ENCODE results near the gene ABAT. TPM values are rescaled to one million over a fixed set of nuclear protein-coding genes. Genes with fewer than 3 reads are reported as not detected.
A peak's percentile ranks its signal among the peaks of the same experiment; 100 is the strongest.

ABAT gene
- total and polyA plus RNA-seq, 2 experiments from 2014 or later: 31.2 to 59.1 TPM

DNA sequence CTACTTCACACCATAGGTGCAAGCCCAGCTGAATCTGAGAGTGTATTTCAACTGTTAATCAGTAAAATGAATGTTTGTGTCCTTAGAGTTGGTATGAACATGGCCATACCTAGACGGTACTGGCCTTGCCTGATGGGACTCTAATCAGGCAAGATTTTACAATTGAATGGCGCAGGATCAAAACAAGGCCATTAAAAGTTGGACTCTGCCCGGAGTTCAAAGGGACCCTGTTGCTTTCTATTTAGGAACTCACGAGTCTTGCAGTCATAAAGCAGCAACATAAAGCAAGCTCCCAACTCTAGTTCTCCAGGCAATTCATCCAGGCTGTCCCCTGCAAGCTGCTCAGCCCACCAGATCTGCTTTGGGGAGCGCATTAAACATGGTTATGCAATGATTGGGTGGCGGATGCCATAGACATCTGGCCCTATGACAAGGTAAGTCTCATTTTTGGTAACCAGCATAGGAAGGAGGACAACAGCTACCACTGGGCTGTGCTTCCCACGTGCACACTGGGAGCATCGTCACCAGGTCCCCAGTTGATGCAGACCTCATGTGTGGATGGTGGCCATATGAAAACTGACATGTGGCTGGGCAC, 114.3 kb downstream of the ABAT start:
- Histone ChIP-seq H3K4me3 (no peak overlapping the region), H3K27ac (peak overlapping the region; percentile 2), H3K79me2 (peaks cover 3% of the 10 kb centered on the region), H3K27me3 (no peaks in the 10 kb centered on the region), H4K20me1 (ENCODE audit: insufficient read depth, poor library complexity, severe bottlenecking) (no peaks in the 10 kb centered on the region), H3K9me2 (replicated peaks; ENCODE audit: insufficient read depth) (no peaks in the 10 kb centered on the region), H3K36me3 (replicated peaks; ENCODE audit: insufficient read depth, low read depth) (no peaks in the 10 kb centered on the region), H3K4me2 (no peak overlapping the region), H3K4me1 (ENCODE audit: insufficient read depth) (peaks cover 4% of the 10 kb centered on the region), H2AFZ (no peak overlapping the region), H3K9me3 (ENCODE audit: low read depth) (no peaks in the 10 kb centered on the region)
- DNase-seq (ENCODE audit: low spot score): peak; percentile 62
- no peak for TF ChIP-seq EZH2 (IDR thresholded peaks at IDR 0.05; ENCODE audit: borderline replicate concordance)
- TF ChIP-seq, protein P1, sequence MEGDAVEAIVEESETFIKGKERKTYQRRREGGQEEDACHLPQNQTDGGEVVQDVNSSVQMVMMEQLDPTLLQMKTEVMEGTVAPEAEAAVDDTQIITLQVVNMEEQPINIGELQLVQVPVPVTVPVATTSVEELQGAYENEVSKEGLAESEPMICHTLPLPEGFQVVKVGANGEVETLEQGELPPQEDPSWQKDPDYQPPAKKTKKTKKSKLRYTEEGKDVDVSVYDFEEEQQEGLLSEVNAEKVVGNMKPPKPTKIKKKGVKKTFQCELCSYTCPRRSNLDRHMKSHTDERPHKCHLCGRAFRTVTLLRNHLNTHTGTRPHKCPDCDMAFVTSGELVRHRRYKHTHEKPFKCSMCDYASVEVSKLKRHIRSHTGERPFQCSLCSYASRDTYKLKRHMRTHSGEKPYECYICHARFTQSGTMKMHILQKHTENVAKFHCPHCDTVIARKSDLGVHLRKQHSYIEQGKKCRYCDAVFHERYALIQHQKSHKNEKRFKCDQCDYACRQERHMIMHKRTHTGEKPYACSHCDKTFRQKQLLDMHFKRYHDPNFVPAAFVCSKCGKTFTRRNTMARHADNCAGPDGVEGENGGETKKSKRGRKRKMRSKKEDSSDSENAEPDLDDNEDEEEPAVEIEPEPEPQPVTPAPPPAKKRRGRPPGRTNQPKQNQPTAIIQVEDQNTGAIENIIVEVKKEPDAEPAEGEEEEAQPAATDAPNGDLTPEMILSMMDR (IDR thresholded peaks at IDR 0.05; ENCODE audit: poor library complexity): no peak
- TF ChIP-seq EZH2phosphoT487 (IDR thresholded peaks at IDR 0.05; ENCODE audit: low read depth, severe bottlenecking, unreplicated experiment): no peak
- WGBS (ENCODE audit: low lambda C conversion rate, missing lambda C conversion rate): 80% methylated on average over 8 of the region's 8 CpGs

DNA sequence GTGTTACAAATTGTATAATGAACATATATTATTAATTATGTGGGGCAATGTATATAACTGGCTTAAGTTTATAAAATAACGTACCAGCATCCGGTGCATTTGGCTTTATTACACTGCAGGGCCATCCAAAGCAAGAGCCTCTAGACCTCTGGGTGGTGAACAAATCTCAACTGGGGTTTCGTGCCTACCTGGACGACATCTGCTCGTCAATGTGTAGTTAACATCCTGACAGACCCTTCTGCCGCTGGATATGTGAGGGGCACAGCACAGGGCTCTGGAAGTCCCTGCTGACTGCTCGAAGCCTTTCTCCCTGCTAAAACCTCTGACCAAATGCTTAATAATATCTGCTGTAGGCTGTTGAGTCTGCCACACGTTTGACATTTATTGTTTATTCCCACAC, 120.7 kb downstream of the ABAT start:
- H3K27ac ChIP-seq: no peak overlapping the region
- no peaks in the 10 kb centered on the region for H3K9me2 ChIP-seq (replicated peaks; ENCODE audit: insufficient read depth)
- WGBS (ENCODE audit: low lambda C conversion rate, missing lambda C conversion rate): 94% methylated on average over 8 of the region's 8 CpGs
- no peaks in the 10 kb centered on the region for H3K9me3 ChIP-seq (ENCODE audit: low read depth)
- no peaks in the 10 kb centered on the region for H4K20me1 ChIP-seq (ENCODE audit: insufficient read depth, poor library complexity, severe bottlenecking)
- no peak for DNase-seq (ENCODE audit: low spot score)
- H3K4me2 ChIP-seq: no peak overlapping the region
- H3K4me1 ChIP-seq (ENCODE audit: insufficient read depth): peaks cover 23% of the 10 kb centered on the region
- TF ChIP-seq, protein P1 (IDR thresholded peaks at IDR 0.05; ENCODE audit: poor library complexity): no peak
- TF ChIP-seq EZH2 (IDR thresholded peaks at IDR 0.05; ENCODE audit: borderline replicate concordance) (no peak), EZH2phosphoT487 (IDR thresholded peaks at IDR 0.05; ENCODE audit: low read depth, severe bottlenecking, unreplicated experiment) (no peak)
- no peak overlapping the region for H2AFZ ChIP-seq
- peaks cover 46% of the 10 kb centered on the region for H3K79me2 ChIP-seq
- no peaks in the 10 kb centered on the region for H3K27me3 ChIP-seq
- no peaks in the 10 kb centered on the region for H3K36me3 ChIP-seq (replicated peaks; ENCODE audit: insufficient read depth, low read depth)
- no peak overlapping the region for H3K4me3 ChIP-seq

DNA sequence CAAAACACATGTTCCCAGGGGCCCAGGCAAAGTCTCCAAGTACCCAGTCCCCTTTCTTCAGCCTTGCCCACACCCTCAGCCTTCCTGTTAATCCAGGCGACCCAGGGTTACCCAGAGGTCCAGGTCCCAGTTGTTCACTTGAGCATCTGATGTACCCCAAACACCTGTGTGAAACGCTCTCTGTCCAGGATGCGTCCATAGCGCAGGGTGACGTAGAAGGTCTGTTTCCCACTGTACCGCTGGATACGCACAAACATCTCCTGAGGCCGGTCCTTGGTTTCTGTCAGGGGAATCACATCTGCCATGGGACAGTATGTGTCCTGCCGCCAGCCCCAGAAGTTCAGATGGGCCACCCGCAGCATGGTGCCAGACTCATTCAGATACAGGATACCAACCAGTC, 121.4 kb downstream of the ABAT start:
- peak overlapping the region; percentile 93 for H3K4me2 ChIP-seq
- H3K4me1 ChIP-seq (ENCODE audit: insufficient read depth): peaks cover 24% of the 10 kb centered on the region
- no peak for DNase-seq (ENCODE audit: low spot score)
- no peaks in the 10 kb centered on the region for H3K9me3 ChIP-seq (ENCODE audit: low read depth)
- TF ChIP-seq, protein P1 (IDR thresholded peaks at IDR 0.05; ENCODE audit: poor library complexity): no peak
- TF ChIP-seq EZH2phosphoT487 (IDR thresholded peaks at IDR 0.05; ENCODE audit: low read depth, severe bottlenecking, unreplicated experiment): no peak
- TF ChIP-seq EZH2 (IDR thresholded peaks at IDR 0.05; ENCODE audit: borderline replicate concordance): no peak
- H3K27me3 ChIP-seq: no peaks in the 10 kb centered on the region
- H3K27ac ChIP-seq: no peak overlapping the region
- peaks cover 53% of the 10 kb centered on the region for H3K79me2 ChIP-seq
- H4K20me1 ChIP-seq (ENCODE audit: insufficient read depth, poor library complexity, severe bottlenecking): peaks cover 4% of the 10 kb centered on the region
- no peaks in the 10 kb centered on the region for H3K36me3 ChIP-seq (replicated peaks; ENCODE audit: insufficient read depth, low read depth)
- H3K9me2 ChIP-seq (replicated peaks; ENCODE audit: insufficient read depth): no peaks in the 10 kb centered on the region
- 98% methylated on average over 10 of the region's 10 CpGs for WGBS (ENCODE audit: low lambda C conversion rate, missing lambda C conversion rate)
- no peak overlapping the region for H2AFZ ChIP-seq
- H3K4me3 ChIP-seq: no peak overlapping the region
